Tongue (tissue), 2 donors: ENCODE measurements around the gene OR51S1. TPM values are rescaled to one million over a fixed set of nuclear protein-coding genes. Genes with fewer than 3 reads are reported as not detected.
"Not testable (repeated sequence)": the region's sequence is repeated elsewhere in the genome, so short reads cannot be mapped to it uniquely, and the experiment has no call there.

Experiments used
- DNase-seq: peaks from one replicate; pipeline ENCODE4 v3.0.0-alpha.2; 2015
- total RNA-seq: library from RNA; depleted of rRNA; stranded (reverse); fragments of >200 nt; gene quantifications from one replicate; pipeline ENCODE4 v1.2.3, GENCODE V29; 2014

Gene OR51S1
- total RNA-seq, 1 donor from 2014 or later = not detected

DNA sequence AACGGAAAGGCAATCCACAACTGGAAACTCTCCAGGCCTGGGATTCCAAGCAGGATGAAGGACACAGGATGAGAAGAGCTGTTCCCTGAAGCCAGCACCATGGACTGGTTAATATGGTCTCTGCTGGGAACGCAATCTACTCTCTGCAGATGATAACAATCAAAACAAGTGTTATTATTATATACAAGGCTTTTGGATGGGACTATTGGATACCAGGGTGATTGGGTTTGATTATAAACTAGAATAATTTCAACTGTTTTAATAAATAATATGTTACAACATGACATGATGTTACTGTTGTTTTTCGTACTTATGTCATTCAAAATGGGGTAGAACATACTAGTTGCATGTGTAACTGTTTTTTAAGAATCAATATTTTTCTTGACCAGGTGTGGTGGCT is 44.7 kb downstream of the OR51S1 start, which contains the start of gene OR52R1:
TSS of gene OR52R1 (minus strand) at position 101 of the 400 bp plus-strand sequence. CDS start at position 101, 0 bp downstream.
- DNase-seq = no peak

DNA sequence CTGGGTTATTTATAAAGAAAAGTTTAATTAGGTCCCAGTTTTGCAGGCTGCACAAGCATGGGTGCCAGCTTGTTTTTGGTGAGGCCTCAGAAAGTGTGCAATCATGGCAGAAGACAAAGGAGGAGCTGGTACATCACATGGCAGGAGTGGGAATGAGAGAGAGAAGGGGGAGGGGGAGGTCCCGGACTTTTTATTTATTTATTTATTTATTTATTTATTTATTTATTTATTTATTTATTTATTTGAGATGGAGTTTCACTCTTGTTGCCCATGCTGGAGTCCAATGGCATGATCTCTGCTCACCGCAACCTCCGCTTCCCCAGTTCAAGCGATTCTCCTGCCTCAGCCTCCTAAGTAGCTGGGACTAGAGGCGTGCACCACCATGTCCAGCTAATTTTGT is 47.7 kb downstream of the OR51S1 start:
- not testable (repeated sequence) for DNase-seq

DNA sequence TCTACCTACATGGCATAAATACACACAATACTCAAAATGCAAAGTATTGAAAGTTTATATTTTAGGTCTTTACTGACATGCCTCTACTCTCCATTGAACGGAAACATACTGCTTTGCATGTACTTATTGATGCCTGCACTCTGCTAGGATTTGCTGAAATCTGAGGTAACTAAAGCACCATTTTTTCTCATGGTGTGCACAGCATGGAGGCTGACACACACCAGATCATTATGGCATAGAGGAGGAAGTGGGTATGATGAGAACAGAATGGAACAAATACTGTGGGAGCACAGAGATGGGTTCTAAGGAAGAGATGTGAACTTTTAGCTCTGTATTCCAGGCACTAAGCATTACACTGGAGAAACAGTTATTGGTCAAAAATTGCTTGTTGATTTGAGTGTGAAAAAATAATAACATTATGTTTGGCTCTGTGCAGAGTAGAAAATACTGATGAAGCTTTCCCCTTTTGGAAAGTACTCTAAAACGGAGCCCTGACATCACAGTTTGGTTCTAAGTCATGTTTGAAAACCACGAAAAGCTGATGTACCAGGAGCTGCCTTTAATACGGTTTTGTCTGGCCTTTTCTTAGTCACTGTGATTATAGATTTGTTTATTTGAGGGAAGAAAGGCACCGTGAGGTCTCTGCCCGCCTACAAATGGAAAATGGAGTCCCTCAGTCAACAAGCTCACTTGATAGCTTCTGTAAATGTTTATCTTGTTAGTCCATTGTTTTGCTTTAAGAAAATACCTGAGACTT is 50.4 kb downstream of the OR51S1 start:
- DNase-seq = no peak

Other genes with a start within 250 kb of the OR51S1 start
- gene TRIM68, start 241.0 kb downstream of the OR51S1 start, total RNA-seq = 6.7 TPM
- gene OR51D1, start 211.7 kb downstream of the OR51S1 start, total RNA-seq = not detected
- 1.9 TPM for gene OR51E1, start 205.2 kb downstream of the OR51S1 start, total RNA-seq
- not detected for gene OR51E2, start 151.4 kb downstream of the OR51S1 start, total RNA-seq
- gene MMP26, start 144.4 kb downstream of the OR51S1 start, total RNA-seq = not detected
- not detected for gene OR51F1, start 79.3 kb downstream of the OR51S1 start, total RNA-seq
- gene OR52R1, start 44.8 kb downstream of the OR51S1 start, total RNA-seq = not detected
- not detected for gene OR51F2, start 27.9 kb downstream of the OR51S1 start, total RNA-seq
- gene OR51T1, start 32.7 kb upstream of the OR51S1 start, total RNA-seq = not detected
- not detected for gene OR51A7, start 54.6 kb upstream of the OR51S1 start, total RNA-seq
- not detected for gene OR51G2, start 70.1 kb upstream of the OR51S1 start, total RNA-seq
- not detected for gene OR51G1, start 75.1 kb upstream of the OR51S1 start, total RNA-seq
- not detected for gene OR51A4, start 98.4 kb upstream of the OR51S1 start, total RNA-seq
- not detected for gene OR51A2, start 106.5 kb upstream of the OR51S1 start, total RNA-seq
- not detected for gene OR51L1, start 145.6 kb upstream of the OR51S1 start, total RNA-seq
- gene OR52J3, start 197.3 kb upstream of the OR51S1 start, total RNA-seq = not detected
- not detected for gene OR52E2, start 210.4 kb upstream of the OR51S1 start, total RNA-seq
- not detected for gene OR52E1, start 220.4 kb upstream of the OR51S1 start, total RNA-seq